ENCODE data around the gene TAL1. TPM values are rescaled to one million over a fixed set of nuclear protein-coding genes. Genes with fewer than 3 reads are reported as not detected.

The TAL1 gene
- total RNA-seq, 4 donors from 2014 or later = 3.9 to 14.9 (median 12.8) TPM

- H3K36me3 ChIP-seq = no peaks in the 10 kb centered on the region
- peak; percentile 88 to 91 for DNase-seq
- peak overlapping the region in 2 of 3 donors; percentile 20 to 29 for H3K4me3 ChIP-seq (replicated peaks in 1 of 3)
- H3K27ac ChIP-seq = no peak overlapping the region
- no peaks in the 10 kb centered on the region for H3K9me3 ChIP-seq
- no peaks in the 10 kb centered on the region for H3K27me3 ChIP-seq
- peaks cover 12 to 14% of the 10 kb centered on the region in 2 donors for H3K4me1 ChIP-seq
- WGBS, 2 donors = 6 to 12% methylated on average over 10 to 23 of the region's 30 CpGs
- peak; percentile 53 to 92 (median 86) for TF ChIP-seq CTCF (IDR thresholded peaks at IDR 0.05)
- TF ChIP-seq POLR2A (IDR thresholded peaks at IDR 0.05) = no peak
- intact Hi-C loops (cut with DNase I) = no loop called here
Measured at GRCh38 chr1:47179017-47179987, 52.7 kb downstream of the TAL1 start.

DNA sequence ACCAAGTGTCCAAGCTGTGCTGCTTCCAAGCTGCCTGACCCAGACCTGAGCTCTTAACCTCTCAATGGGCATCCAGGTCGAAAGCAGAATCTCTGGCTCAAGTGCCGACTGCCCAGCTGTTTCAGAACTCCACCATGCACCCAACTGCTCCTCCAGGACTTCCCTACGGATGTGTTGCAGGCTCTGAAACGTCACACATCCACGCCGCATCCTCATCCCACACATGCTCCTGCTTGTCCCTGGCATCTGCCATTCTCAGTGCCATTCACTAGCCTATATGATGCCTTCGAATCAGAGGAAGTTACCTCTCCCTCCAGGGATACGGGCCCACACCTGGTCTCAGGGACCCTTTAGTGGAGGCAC, 53.4 kb downstream of the TAL1 start:
- H3K27ac ChIP-seq = no peak overlapping the region
- intact Hi-C loops (cut with DNase I) = no loop called here
- 72 to 88% methylated on average over 8 of the region's 8 CpGs for WGBS, 2 donors
- H3K4me3 ChIP-seq (replicated peaks in 1 of 3) = no peak overlapping the region
- H3K36me3 ChIP-seq = no peaks in the 10 kb centered on the region
- peaks cover 12 to 14% of the 10 kb centered on the region in 2 donors for H3K4me1 ChIP-seq
- TF ChIP-seq POLR2A (IDR thresholded peaks at IDR 0.05) = no peak
- TF ChIP-seq CTCF (IDR thresholded peaks at IDR 0.05) = no peak
- no peaks in the 10 kb centered on the region for H3K27me3 ChIP-seq
- no peaks in the 10 kb centered on the region for H3K9me3 ChIP-seq
- no peak for DNase-seq

DNA sequence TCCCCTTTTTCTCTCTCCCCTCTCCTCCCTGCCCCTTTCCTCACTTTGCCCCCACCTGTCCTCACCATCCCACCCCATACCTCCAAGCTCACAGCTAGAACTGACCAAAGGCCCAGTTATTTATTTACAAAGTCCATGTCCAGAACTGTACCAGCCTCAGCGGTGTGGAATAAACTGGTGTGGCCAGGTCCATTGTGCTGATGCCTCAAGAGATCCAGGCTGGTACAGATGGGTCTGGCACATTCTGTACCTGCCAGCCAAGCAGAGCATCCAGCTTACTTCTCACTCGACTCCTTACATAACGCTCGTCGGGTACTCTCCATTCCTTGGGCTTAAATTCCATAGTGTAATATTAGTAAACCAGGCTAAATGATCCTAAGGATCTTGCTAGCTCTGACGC, 54.0 kb downstream of the TAL1 start:
- intact Hi-C loops (cut with DNase I) = no loop called here
- H3K27ac ChIP-seq = no peak overlapping the region
- no peak overlapping the region for H3K4me3 ChIP-seq (replicated peaks in 1 of 3)
- 86% methylated on average over 6 of the region's 6 CpGs for WGBS, 2 donors
- peaks cover 12 to 14% of the 10 kb centered on the region in 2 donors for H3K4me1 ChIP-seq
- H3K27me3 ChIP-seq = no peaks in the 10 kb centered on the region
- TF ChIP-seq CTCF (IDR thresholded peaks at IDR 0.05) = no peak
- no peak for TF ChIP-seq POLR2A (IDR thresholded peaks at IDR 0.05)
- no peak for DNase-seq
- H3K9me3 ChIP-seq = no peaks in the 10 kb centered on the region
- no peaks in the 10 kb centered on the region for H3K36me3 ChIP-seq

DNA sequence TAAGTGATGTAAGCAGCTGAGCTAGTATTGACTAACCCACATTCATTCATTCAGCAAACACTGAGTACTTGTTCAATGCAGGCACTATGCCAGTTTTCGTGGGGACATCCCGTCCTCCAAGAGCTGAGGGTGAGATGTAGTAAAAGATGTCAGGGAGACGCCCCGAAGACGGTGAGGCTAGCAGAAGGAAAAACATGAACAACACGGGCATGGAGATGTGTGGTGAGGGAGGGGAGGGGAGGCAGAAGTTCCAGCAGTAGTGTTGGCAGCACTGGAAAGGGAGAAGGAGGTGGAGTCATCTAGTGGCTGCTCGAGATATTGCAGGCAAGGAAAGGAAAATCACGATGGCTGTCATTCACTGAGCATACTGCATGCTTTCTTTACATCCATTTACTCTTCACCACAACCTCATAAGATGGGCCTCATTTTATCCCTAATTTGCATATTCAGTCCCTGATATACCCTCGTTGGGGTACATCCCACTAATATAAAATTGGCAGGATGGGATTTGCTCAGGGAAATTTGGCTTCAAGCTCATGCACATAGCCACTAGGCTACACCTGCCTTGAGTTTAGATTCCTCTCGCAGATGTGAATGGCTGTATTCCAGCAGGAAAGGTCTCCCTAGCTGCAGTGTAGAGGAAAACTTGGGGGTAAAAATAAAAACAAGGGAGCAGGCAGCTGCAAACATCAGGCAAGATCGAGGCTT, 56.6 kb downstream of the TAL1 start:
- Histone ChIP-seq H3K27me3 (no peaks in the 10 kb centered on the region), H3K4me1 (peaks cover 10 to 12% of the 10 kb centered on the region in 2 donors), H3K36me3 (no peaks in the 10 kb centered on the region), H3K9me3 (no peaks in the 10 kb centered on the region), H3K27ac (no peak overlapping the region), H3K4me3 (replicated peaks in 1 of 3) (no peak overlapping the region)
- WGBS, 2 donors = 17% methylated on average over 11 of the region's 11 CpGs
- intact Hi-C loops (cut with DNase I) = no loop called here
- TF ChIP-seq POLR2A (IDR thresholded peaks at IDR 0.05) (no peak), CTCF (IDR thresholded peaks at IDR 0.05) (peak; percentile 89 to 96 (median 94))
- peak; percentile 35 to 47 for DNase-seq

GRCh38 chr1:47174656-47175020, 57.4 kb downstream of the TAL1 start:
- Histone ChIP-seq H3K36me3 (no peaks in the 10 kb centered on the region), H3K9me3 (no peaks in the 10 kb centered on the region), H3K27me3 (no peaks in the 10 kb centered on the region), H3K4me1 (peaks cover 3 to 4% of the 10 kb centered on the region in 2 donors), H3K27ac (no peak overlapping the region), H3K4me3 (replicated peaks in 1 of 3) (no peak overlapping the region)
- intact Hi-C loops (cut with DNase I) = no loop called here
- DNase-seq = no peak
- TF ChIP-seq POLR2A (IDR thresholded peaks at IDR 0.05) (no peak), CTCF (IDR thresholded peaks at IDR 0.05) (no peak)
